Stomach (tissue), 9 donors: ENCODE results near the gene MAP3K7CL. TPM values are rescaled to one million over a fixed set of nuclear protein-coding genes. Genes with fewer than 3 reads are reported as not detected.
A peak's percentile ranks its signal among the peaks of the same experiment; 100 is the strongest.

Experiments
- DNase-seq, 2 donors: peaks; one replicate each; pipeline versions ENCODE4 v3.0.0 to v3.0.0-alpha.2; 2013 to 2019
- H3K27ac ChIP-seq, 5 donors: fragments of 200-600 bp in 4 of 5; sonication (generic) in 4 of 5; one replicate each; pipeline ENCODE4 v1.5.1; 2013 to 2019; ENCODE audit warnings: mild to moderate bottlenecking in 1 of 5, moderate library complexity in 1 of 5
- H3K27me3 ChIP-seq, 3 donors: fragments of 200-600 bp; sonication (generic); one replicate each; pipeline ENCODE4 v1.5.1; 2017 to 2019; ENCODE audit warnings: mixed run types in 1 of 3
- H3K36me3 ChIP-seq, 4 donors: fragments of 200-600 bp; sonication (generic); 1 replicate in 3 of 4; 2 replicates in 1 of 4; pipeline ENCODE4 v1.5.1; 2016 to 2019
- H3K4me1 ChIP-seq, 4 donors: fragments of 200-600 bp; sonication (generic); one replicate each; pipeline ENCODE4 v1.5.1; 2016 to 2019
- H3K4me3 ChIP-seq, 4 donors: fragments of 200-600 bp; sonication (generic) in 3 of 4; one replicate each; pipeline ENCODE4 v1.5.1; 2016 to 2019; ENCODE audit warnings: mild to moderate bottlenecking in 1 of 4
- H3K9me3 ChIP-seq, 4 donors: fragments of 200-600 bp; sonication (generic); one replicate each; pipeline ENCODE4 v1.5.1; 2016 to 2019
- CTCF ChIP-seq, 7 experiments: fragments of 450-650 bp in 4 of 7; fragments of 200-600 bp in 3 of 7; sonication (generic) in 3 of 7; IDR thresholded peaks; one replicate each; pipeline ENCODE4 v1.5.1; 2016 to 2019; ENCODE audit warnings: antibody characterized with exemption in 7 of 7, control low read depth in 2 of 7, mild to moderate bottlenecking in 1 of 7
- EP300 ChIP-seq: sonication (generic); formaldehyde crosslinking; IDR thresholded peaks from one replicate; pipeline ENCODE4 v1.6.1; 2017; ENCODE audit warnings: antibody characterized with exemption
- POLR2A ChIP-seq, 4 donors: fragments of 450-650 bp; IDR thresholded peaks; one replicate each; pipeline ENCODE4 v1.6.1; 2016; ENCODE audit warnings: antibody characterized with exemption in 4 of 4, control low read depth in 2 of 4, mild to moderate bottlenecking in 1 of 4, moderate library complexity in 1 of 4
- POLR2AphosphoS5 ChIP-seq, 3 donors: sonication (generic); formaldehyde crosslinking; IDR thresholded peaks; one replicate each; pipeline ENCODE4 v1.6.1; 2016; ENCODE audit warnings: antibody characterized with exemption in 3 of 3
- WGBS, 5 donors: extraction: QIAGEN DNeasy Blood & Tissue Kit in 3 of 5; methylation state at CpG; one replicate each; pipeline versions ENCODE4 v1.1.5 to v1.1.7; 2013 to 2018; 5-methylcytosine and 5-hydroxymethylcytosine counted together
- intact Hi-C: fragments of 100-400 bp; cut with DNase I; formaldehyde crosslinking; loops from one replicate; pipeline ENCODE4 v1.15.1; 2023; ENCODE audit warnings: low total_unique reads
- polyA plus RNA-seq, 3 donors: library from polyadenylated mRNA; stranded (reverse); fragments of 200-250 nt; gene quantifications; one replicate each; pipeline ENCODE4 v1.2.3, GENCODE V29; 2013
- total RNA-seq, 5 donors: library from RNA; depleted of rRNA; stranded (reverse); fragments of >200 nt; gene quantifications; one replicate each; pipeline versions ENCODE4 v1.1.0 to v1.2.3, GENCODE V29; 2014 to 2016
- donor health status: healthy with polysubstance abuse.
- donor health status: Bipolar disorder and iron deficiency.
- donor health status: healthy.

Gene MAP3K7CL
- total and polyA plus RNA-seq, 8 donors, result 0.58 to 19.2 (median 4.5) TPM

DNA sequence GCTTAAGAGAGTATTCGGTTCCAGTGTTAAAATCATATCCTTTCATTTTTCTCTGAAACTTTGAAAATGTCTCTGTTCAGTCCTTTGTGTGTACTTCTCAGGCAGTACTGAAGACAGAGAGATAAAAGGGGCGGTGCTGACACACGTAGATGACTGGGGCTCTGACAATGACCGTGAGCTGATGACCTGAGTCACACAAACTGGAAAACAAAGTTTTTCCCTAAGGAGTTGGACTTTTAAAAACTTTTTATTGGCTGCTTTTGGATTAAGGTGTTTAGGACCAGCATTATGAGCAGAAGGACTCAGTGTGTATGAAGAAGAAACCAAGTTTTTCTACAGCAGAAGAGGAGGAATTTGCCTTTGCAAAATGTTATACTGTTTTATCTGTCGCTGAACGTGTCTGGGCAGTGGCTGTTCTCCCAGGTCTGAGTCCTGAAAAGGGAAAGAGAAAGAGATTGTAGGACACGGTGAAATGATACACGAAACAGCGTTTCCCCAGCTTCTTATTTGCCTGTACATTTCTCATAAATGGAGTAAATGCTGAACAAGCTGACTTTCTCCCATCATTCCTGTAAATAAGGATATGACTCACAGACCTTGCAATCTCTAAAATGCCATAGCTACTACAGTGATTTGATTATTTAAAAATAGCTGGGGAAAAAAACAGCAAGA, 51.5 kb downstream of the MAP3K7CL start:
- H3K4me3 ChIP-seq, result peak overlapping the region; percentile 2 to 28 (median 18)
- H3K27me3 ChIP-seq, result no peaks in the 10 kb centered on the region
- DNase-seq, result peak in 1 of 2 donors; percentile 65
- peaks cover 8 to 33% (median 19%) of the 10 kb centered on the region in 4 donors for H3K4me1 ChIP-seq
- H3K27ac ChIP-seq, result peak overlapping the region; percentile 71 to 88 (median 81)
- H3K36me3 ChIP-seq, result no peaks in the 10 kb centered on the region
- TF ChIP-seq EP300 (no peak), CTCF (IDR thresholded peaks at IDR 0.05) (no peak), POLR2A (IDR thresholded peaks at IDR 0.05) (no peak), POLR2AphosphoS5 (IDR thresholded peaks at IDR 0.05) (peak in 2 of 3 donors; percentile 58 to 78)
- intact Hi-C loops, result no loop called here
- WGBS, 5 donors, result 12 to 26% (median 13%) methylated on average over 9 of the region's 9 CpGs
- no peaks in the 10 kb centered on the region for H3K9me3 ChIP-seq

DNA sequence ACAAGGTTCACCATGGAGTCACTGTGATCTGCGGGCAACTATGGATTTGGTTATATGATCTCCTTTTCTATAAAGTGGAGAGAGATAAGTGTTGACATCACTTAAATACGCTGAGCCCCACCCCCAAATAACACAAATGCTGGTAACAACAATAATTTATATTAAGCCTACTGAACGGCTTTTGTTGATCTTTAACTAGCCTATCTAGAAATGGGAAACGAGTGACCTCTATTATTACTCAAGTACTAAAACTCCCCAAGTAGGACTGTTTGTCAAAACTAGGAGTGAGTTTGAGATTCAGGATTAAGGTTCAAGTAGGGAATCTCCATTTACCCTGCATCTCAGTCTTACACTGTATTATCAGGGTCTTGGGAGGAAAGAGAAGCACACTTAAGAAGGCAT, 52.2 kb downstream of the MAP3K7CL start:
- peak overlapping the region in 4 of 5 donors; percentile 71 to 88 (median 82) for H3K27ac ChIP-seq
- 23 to 58% (median 40%) methylated on average over 4 of the region's 4 CpGs for WGBS, 5 donors
- TF ChIP-seq POLR2A (IDR thresholded peaks at IDR 0.05), result no peak
- no peak for TF ChIP-seq POLR2AphosphoS5 (IDR thresholded peaks at IDR 0.05)
- no peak for TF ChIP-seq EP300
- no peak for TF ChIP-seq CTCF (IDR thresholded peaks at IDR 0.05)
- peak overlapping the region in 1 of 4 donors; percentile 28 for H3K4me3 ChIP-seq
- H3K36me3 ChIP-seq, result no peaks in the 10 kb centered on the region
- DNase-seq, result no peak
- H3K9me3 ChIP-seq, result no peaks in the 10 kb centered on the region
- H3K4me1 ChIP-seq, result peaks cover 8 to 36% (median 19%) of the 10 kb centered on the region in 4 donors
- no peaks in the 10 kb centered on the region for H3K27me3 ChIP-seq
- intact Hi-C loops, result no loop called here

- WGBS, 5 donors, result 50 to 75% (median 61%) methylated on average over 1 of the region's 1 CpG
Measured at GRCh38 chr21:29184037-29184436, 53.6 kb downstream of the MAP3K7CL start.

DNA sequence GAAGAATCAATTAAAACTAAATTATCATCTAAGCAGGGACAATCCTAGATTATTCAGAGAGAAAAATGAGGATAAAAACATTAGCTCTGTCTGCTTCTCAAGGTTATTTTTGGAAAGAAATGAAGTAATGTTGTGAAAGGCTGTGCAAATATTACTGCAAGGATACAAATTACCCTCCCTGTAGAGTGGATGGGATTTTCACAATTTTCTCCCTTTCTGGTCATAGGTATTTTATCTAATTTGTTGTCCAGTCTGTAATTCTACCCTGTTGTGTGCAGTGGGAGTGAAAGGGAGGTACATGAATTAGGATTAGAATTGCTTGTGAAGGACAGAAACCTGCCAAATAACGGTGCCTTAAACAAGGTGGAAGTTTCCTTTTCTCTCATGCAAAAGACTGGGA, 54.7 kb downstream of the MAP3K7CL start:
- no peak overlapping the region for H3K27ac ChIP-seq
- intact Hi-C loops, result no loop called here
- WGBS, 5 donors, result 78 to 100% (median 91%) methylated on average over 1 of the region's 1 CpG

More at GRCh38 chr21:29184037-29184436, 53.6 kb downstream of the MAP3K7CL start:
- peak overlapping the region in 2 of 5 donors; percentile 84 to 88 for H3K27ac ChIP-seq
- no peaks in the 10 kb centered on the region for H3K27me3 ChIP-seq
- TF ChIP-seq EP300 (no peak), POLR2A (IDR thresholded peaks at IDR 0.05) (no peak), CTCF (IDR thresholded peaks at IDR 0.05) (no peak), POLR2AphosphoS5 (IDR thresholded peaks at IDR 0.05) (no peak)
- no peak overlapping the region for H3K4me3 ChIP-seq
- peaks cover 8 to 44% (median 19%) of the 10 kb centered on the region in 4 donors for H3K4me1 ChIP-seq
- H3K9me3 ChIP-seq, result no peaks in the 10 kb centered on the region
- intact Hi-C loops, result no loop called here
- no peaks in the 10 kb centered on the region for H3K36me3 ChIP-seq
- DNase-seq, result no peak

More for the DNA sequence above, 54.7 kb downstream of the MAP3K7CL start:
- TF ChIP-seq POLR2AphosphoS5 (IDR thresholded peaks at IDR 0.05), result no peak
- no peak for TF ChIP-seq EP300
- TF ChIP-seq CTCF (IDR thresholded peaks at IDR 0.05), result no peak
- no peak for TF ChIP-seq POLR2A (IDR thresholded peaks at IDR 0.05)
- peaks cover 8 to 44% (median 19%) of the 10 kb centered on the region in 4 donors for H3K4me1 ChIP-seq
- no peak overlapping the region for H3K4me3 ChIP-seq
- no peaks in the 10 kb centered on the region for H3K9me3 ChIP-seq
- H3K27me3 ChIP-seq, result no peaks in the 10 kb centered on the region
- no peak for DNase-seq
- H3K36me3 ChIP-seq, result no peaks in the 10 kb centered on the region
